Measurements from ENCODE around the gene COL11A2. TPM values are rescaled to one million over a fixed set of nuclear protein-coding genes. Genes with fewer than 3 reads are reported as not detected.

Gene COL11A2
- polyA plus RNA-seq, 1 donor from 2014 or later, result 9.8 TPM

- Histone ChIP-seq H3K4me3 (ENCODE audit: low read length) (peak overlapping the region; percentile 76), H3F3A (ENCODE audit: insufficient read depth, low read length, poor library complexity, severe bottlenecking) (no peaks in the 10 kb centered on the region), H3K79me2 (replicated peaks; ENCODE audit: insufficient read depth, low read length) (peaks cover 4% of the 10 kb centered on the region), H4K20me1 (ENCODE audit: insufficient read depth) (no peaks in the 10 kb centered on the region), H3K9me2 (ENCODE audit: insufficient read depth, low read length) (no peaks in the 10 kb centered on the region), H2AFZ (ENCODE audit: low read depth, low read length) (peak overlapping the region; percentile 13), H3K27ac (ENCODE audit: low read length) (peak overlapping the region; percentile 68), H3K9me3 (ENCODE audit: low read length) (peaks cover under 1% of the 10 kb centered on the region), H3K4me2 (ENCODE audit: low read length) (peak overlapping the region; percentile 10), H3K36me3 (ENCODE audit: insufficient read depth, low read length) (no peaks in the 10 kb centered on the region), H3K27me3 (ENCODE audit: insufficient read depth, low read depth, low read length) (peaks cover 5% of the 10 kb centered on the region), H3K9ac (ENCODE audit: low read length) (peak overlapping the region; percentile 73)
- no peak for TF ChIP-seq TAF1 (IDR thresholded peaks at IDR 0.05; ENCODE audit: low read depth)
- no peak for TF ChIP-seq POLR2AphosphoS5 (IDR thresholded peaks at IDR 0.05)
- peak; percentile 86 for TF ChIP-seq MXI1 (conservative IDR thresholded peaks at IDR 0.05; ENCODE audit: poor library complexity, severe bottlenecking)
- TF ChIP-seq RAD21 (conservative IDR thresholded peaks at IDR 0.05), result no peak
Observed at GRCh38 chr6:33117811-33118277, 74.4 kb downstream of the COL11A2 start.

- H2AFZ ChIP-seq (ENCODE audit: low read depth, low read length), result peak overlapping the region; percentile 23
- H3K4me3 ChIP-seq (ENCODE audit: low read length), result peak overlapping the region; percentile 76
- no peaks in the 10 kb centered on the region for H3K9me3 ChIP-seq (ENCODE audit: low read length)
- peak overlapping the region; percentile 68 for H3K27ac ChIP-seq (ENCODE audit: low read length)
- H3K9me2 ChIP-seq (ENCODE audit: insufficient read depth, low read length), result no peaks in the 10 kb centered on the region
- H3K27me3 ChIP-seq (ENCODE audit: insufficient read depth, low read depth, low read length), result peaks cover 5% of the 10 kb centered on the region
- H3K9ac ChIP-seq (ENCODE audit: low read length), result peak overlapping the region; percentile 73
- no peaks in the 10 kb centered on the region for H3F3A ChIP-seq (ENCODE audit: insufficient read depth, low read length, poor library complexity, severe bottlenecking)
- no peaks in the 10 kb centered on the region for H4K20me1 ChIP-seq (ENCODE audit: insufficient read depth)
- peaks cover 4% of the 10 kb centered on the region for H3K79me2 ChIP-seq (replicated peaks; ENCODE audit: insufficient read depth, low read length)
- peak; percentile 85 for TF ChIP-seq REST (IDR thresholded peaks at IDR 0.05; ENCODE audit: borderline replicate concordance)
- no peak for TF ChIP-seq CTCF (IDR thresholded peaks at IDR 0.05; ENCODE audit: poor library complexity, severe bottlenecking)
- TF ChIP-seq TAF1 (IDR thresholded peaks at IDR 0.05; ENCODE audit: low read depth), result peak; percentile 63
- peak; percentile 7 for TF ChIP-seq RAD21 (conservative IDR thresholded peaks at IDR 0.05)
- TF ChIP-seq POLR2AphosphoS5 (IDR thresholded peaks at IDR 0.05), result peak; percentile 30
- TF ChIP-seq SMC3 (conservative IDR thresholded peaks at IDR 0.05; ENCODE audit: poor library complexity), result no peak
- H3K36me3 ChIP-seq (ENCODE audit: insufficient read depth, low read length), result no peaks in the 10 kb centered on the region
- peak overlapping the region; percentile 67 for H3K4me2 ChIP-seq (ENCODE audit: low read length)
Observed at GRCh38 chr6:33116841-33117711, 75.2 kb downstream of the COL11A2 start.
